Choroid plexus epithelial cell (primary cell): ENCODE data around the gene NOXRED1.
A peak's percentile ranks its signal among the peaks of the same experiment; 100 is the strongest.

Experiments used
- DNase-seq: peaks from one replicate; pipeline ENCODE4 v3.0.0-alpha.2; 2010; ENCODE audit warnings: low read depth
- H3K4me3 ChIP-seq: 2 replicates; pipeline ENCODE4 v1.5.1; 2011; ENCODE audit warnings: low read depth, mild to moderate bottlenecking, control low read depth, low read length, moderate library complexity
- CTCF ChIP-seq: conservative IDR thresholded peaks from 2 replicates; pipeline ENCODE4 v1.5.1; 2011; ENCODE audit warnings: low read depth, mild to moderate bottlenecking, control low read depth, inconsistent platforms, low read length, moderate library complexity

NOXRED1 gene

GRCh38 chr14:77369285-77369684 is 54.0 kb downstream of the NOXRED1 start:
- TF ChIP-seq CTCF: no peak
- H3K4me3 ChIP-seq: no peak overlapping the region
- DNase-seq: no peak

GRCh38 chr14:77364146-77364545 is 59.2 kb downstream of the NOXRED1 start:
- no peak overlapping the region for H3K4me3 ChIP-seq
- TF ChIP-seq CTCF: no peak
- DNase-seq: peak; percentile 25

- DNase-seq: no peak
- no peak overlapping the region for H3K4me3 ChIP-seq
- no peak for TF ChIP-seq CTCF
Measured at GRCh38 chr14:77359626-77360025, 63.7 kb downstream of the NOXRED1 start.

GRCh38 chr14:77356899-77357298 is 66.4 kb downstream of the NOXRED1 start:
- DNase-seq: no peak
- no peak overlapping the region for H3K4me3 ChIP-seq
- TF ChIP-seq CTCF: no peak

- no peak for DNase-seq
- TF ChIP-seq CTCF: no peak
- no peak overlapping the region for H3K4me3 ChIP-seq
Measured at GRCh38 chr14:77355811-77356210, 67.5 kb downstream of the NOXRED1 start.

GRCh38 chr14:77353469-77354141 is 69.7 kb downstream of the NOXRED1 start:
- TF ChIP-seq CTCF: no peak
- H3K4me3 ChIP-seq: no peak overlapping the region
- no peak for DNase-seq

GRCh38 chr14:77347751-77348150 is 75.6 kb downstream of the NOXRED1 start:
- DNase-seq: peak; percentile 28
- no peak for TF ChIP-seq CTCF
- H3K4me3 ChIP-seq: no peak overlapping the region
